Stimulated activated CD8-positive, alpha-beta memory T cell treated with anti-CD3 and anti-CD28 coated beads, Interleukin-15, amount 100 ng/mL, for 24 hours (primary cell): ENCODE data around the gene RFC5.
"Not testable (repeated sequence)": the region's sequence is repeated elsewhere in the genome, so short reads cannot be mapped to it uniquely, and the experiment has no call there.

Source experiments
- DNase-seq: peaks from one replicate; pipeline ENCODE4 v3.0.0-alpha.2; 2020; ENCODE audit warnings: low read depth

The RFC5 gene

DNA sequence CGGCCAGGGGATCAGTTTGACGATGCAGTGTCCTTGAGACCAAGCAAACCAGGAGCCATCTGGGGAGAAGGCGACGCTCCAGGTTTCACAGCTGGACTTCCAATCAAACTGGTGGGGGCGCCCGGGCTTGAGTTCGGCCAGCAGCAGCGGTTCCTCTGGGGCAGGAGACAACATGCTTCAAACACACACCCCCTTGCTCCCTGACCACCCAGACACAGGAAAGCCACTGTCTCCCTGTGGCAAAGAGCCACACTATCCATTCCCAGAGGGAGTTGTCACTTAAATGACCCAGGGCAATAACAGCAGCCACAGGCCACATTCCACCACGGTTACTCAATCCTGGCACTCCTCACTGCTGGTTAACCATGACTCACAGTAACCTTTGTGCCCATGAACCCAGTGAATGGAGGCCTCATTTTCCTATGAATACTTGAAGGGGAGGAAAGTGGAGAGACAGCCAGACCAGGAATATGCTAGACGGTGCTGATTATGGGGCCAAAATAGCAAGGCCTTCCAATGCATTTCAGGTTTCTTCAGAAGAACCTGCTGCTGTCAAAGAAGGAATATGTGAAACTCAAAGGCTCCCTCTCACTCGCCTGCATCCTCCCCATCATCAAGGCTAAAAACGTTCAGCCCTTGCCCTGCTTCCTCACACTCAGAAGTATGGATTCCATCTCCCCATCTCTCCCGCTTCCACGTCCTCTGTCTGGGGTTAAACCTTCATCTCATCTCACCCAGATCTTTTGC, 36.0 kb downstream of the RFC5 start:
- DNase-seq = no peak

DNA sequence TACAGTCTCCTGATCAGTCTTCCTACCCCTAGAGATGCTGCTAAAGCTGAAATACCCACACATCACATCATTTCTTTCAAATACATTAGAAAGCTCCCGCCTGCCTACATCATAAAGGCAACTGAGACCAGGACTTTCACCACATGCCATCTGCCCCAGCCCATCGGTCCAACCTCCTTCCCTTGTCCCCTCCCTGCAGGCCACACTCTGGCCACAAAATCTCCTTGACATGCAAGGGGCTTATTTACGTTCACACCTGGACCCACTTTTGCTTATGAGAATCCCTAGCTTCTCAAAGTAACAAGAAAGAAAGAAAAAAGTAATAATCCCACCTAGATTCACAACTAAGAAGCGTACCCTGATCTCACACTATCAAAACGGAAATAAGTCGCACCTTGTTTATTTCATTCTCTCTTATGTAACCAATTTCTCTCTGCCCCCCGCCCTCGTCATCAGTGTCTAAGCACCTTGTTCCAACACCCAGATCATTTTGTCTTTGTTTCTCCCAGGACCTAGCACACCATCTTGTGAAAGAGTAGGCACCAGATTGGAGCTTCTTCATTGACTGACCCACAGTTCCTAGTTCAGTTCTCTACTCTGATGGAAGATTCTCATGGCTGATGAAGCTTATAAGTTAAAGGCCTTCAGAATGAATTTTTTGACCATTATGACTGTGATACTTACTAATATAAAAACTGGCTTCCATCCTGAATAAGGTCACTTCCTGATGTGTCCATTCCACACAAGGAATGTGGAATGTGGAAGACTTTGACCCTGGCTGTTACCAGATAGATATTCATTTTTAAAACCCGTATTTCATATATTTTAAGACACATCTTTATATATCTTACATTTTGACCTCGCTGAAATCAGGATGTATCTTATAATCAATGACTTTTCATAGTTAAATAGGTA, 36.8 kb downstream of the RFC5 start:
- no peak for DNase-seq

DNA sequence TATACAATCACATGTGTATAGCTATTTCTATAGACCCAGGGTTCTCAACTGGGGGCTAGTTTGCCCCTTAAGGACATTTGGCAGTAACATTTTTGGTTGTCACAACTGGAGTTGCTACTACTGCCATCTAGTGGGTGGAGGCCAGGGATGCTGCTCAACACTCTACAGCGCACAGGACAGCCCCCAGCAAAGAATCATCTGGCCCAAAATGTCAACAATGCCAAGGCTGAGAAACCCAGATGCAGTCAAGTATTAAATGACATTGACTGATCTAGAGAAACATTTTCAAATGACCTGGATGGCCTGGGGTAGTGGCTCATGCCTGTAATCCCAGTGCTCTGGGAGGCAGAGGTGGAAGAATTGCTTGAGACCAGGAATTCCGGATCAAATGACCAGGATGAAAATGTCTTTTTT, 38.6 kb downstream of the RFC5 start:
- no peak for DNase-seq

DNA sequence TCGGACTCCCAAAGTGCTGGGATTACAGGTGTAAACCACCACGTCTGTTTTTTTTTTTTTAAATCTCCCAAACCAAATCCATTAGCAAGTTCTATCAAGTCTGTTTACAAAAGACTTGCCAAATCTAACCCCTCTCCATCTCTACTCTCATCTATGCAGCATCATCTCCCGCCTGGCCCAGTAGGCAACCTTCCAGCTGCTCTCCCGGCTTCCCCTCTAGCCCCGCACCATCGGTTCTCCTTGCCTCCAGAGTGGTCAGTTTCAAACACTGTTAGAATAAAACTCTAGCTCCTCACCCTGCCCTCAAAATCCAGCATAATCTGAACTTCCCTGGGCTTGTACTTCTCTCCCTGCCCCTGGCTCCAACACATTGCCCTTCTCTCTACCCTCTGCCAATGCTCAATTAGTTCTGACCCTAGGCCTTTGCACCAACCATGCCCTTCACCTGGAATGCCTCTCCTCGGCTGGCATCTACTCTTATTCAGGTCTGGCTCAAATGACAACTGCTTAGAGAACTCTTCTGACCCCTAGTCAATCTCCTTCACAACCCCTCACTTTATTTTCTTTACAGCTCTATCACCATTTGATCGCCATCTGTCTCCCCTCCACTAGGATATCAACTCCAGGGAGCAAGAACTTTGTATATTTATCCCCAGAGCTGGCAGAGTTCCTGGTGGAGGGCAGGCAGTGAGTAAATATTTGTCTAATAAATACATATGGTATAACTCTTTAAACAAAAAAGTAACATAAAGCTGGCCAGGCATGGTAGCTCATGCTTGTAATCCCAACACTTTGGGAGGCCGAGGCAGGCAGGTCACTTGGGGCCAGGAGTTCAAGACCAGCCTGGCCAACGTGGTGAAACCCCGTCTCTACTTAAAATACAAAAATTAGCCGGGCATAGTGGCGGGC, 39.6 kb downstream of the RFC5 start:
- DNase-seq = no peak

DNA sequence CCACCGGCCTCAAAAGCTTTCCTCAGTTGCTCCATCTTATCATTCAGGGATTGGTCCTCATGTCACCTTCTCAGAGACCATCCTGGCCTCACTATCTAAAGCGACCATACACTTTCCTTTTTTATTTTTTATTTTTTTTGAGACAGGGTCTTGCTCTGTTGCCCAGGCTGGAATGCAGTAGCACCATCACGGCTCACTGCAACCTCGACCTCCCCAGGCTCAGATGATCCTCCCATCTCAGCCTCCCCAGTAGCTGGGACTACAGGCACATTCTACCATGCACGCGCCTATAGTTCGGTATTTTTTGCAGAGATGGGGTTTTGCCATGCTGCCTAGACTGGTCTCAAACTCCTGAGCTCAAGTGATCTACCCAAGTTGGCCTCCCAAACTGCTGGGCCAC, 41.7 kb downstream of the RFC5 start:
- no peak for DNase-seq

DNA sequence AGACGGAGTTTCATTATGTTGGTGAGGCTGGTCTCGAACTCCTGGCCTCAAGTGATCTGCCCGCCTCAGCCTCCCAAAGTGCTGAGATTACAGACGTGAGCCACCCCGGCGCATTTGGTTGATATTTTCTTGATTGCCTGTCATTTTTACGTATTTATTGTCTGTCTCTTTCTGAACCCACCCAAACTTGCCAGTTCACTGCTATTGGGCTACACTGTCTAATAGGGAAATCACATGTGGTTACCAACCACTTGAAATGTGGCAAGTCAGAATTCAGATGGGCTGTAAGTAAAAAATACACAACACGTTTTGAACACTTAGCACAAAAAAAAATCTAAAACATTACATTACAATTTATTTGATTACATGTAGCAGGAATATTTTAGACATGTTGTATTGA, 42.4 kb downstream of the RFC5 start:
- DNase-seq = no peak

DNA sequence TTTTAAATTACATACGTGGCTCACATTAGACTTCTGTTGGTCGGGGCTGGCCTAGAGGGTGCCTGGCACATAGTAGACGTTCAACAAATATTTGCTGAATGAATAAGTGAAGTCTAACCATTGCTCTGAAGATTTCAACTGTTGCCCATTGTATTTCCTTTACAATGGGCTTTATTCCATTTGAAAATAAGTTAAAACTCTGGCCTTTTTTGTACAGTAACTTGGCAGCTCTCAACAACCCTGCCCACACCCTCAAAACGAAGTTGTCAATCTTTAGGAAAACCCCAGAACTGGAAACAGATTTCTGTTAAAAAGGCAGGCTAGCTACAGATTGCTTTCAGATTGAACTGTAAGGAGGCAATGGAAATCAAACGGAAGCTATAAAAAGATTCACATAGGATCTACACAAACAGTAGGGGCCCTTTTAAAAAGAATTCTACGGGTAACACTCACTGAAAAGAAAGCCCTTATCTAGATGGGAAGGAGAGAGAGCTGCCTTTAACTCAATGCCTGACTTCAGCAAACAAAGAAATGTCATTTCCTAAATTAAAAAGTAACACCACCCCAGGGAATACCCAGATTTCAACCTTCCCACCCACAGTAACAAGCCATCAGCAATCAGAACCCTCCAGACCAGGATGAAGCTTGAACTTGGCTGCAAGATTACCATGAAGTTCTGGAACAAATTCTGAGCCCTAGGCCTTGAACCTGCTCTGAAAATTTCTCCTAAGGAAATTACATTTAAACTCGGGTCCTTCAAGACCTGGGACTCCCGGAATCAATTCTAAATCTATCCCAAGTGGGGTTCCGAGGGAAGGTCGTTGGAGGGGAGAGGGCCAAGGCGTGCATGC, 43.1 kb downstream of the RFC5 start:
- no peak for DNase-seq

DNA sequence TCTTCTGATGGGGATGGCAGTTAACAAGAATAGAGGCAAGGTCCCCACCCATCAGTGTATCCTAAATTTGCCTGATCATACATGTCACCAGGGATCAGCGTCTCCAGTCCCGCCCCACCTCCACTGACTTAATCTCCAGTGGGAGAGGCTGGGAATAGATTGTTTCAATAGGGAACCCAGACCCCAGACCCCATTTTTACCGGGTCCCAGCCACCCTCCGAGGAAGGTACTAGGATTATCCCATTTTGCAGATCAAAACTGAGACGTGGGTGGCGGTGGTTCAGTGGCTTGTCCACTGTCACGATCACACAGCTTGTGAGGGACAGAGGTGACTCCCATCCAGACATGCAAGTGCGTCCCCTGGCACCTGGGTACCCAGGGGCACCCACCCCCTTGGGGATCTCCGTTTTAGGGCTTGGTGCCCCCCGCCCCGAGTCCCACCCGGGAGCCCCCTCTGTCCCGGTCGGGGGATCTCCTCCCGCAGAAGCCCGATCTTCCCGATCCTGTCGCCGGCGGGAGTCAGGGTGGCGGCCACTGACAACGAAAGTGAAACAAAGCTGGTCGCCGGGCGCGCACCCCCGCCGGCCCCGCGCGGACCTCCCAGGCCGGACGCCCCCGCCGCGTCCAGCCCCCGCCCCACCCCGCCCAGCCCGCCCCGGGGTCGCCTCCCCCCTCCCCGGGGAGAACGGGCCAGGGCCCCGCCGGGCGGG, 44.0 kb downstream of the RFC5 start:
- DNase-seq = no peak

DNA sequence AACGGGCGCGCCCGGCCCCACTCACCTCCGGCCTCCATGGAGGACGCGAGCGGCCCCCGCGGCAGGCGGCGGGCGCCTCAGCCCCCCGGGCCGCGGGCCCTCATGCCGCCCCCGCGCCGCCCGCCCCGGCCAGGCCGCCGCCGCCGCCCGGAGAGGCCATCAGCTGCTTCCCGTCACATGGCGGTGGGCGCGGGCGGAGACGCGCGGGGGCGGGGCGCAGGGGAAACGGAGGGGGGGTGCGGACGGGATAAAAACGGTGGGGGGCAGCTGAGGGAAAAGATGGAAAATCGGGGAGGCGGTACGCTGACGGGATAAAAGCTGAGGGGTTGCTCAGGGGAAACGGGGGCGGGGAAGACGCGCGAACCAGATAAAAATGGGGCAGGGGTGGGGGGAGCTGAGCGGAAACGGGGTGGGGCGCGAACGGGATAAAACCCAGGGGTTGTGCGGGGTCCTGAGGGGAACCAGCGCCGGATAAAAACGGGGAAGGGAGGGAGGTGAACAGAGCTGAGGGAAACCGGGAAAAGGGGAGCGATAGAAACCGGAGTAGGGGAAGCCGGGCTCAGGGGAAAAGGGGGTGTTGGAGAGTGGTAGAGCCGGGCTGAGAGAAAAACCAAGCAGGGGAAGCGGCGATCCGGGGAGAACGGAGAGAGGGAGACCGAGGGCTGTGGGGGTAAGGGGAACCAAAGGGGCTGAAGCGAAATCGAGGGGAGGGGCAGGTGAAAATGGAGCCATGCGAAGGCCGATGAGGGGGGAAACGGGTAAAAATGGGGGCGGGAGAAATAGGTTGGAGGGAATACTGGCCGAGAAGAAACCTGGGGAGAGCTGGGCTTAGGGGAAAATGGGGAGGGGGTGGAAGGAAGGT, 44.7 kb downstream of the RFC5 start, which contains the start of gene WSB2:
TSS of gene WSB2 (minus strand) at position 169 of the 862 bp plus-strand sequence. CDS start at position 38, 131 bp downstream.
- peak; percentile 40 for DNase-seq

DNA sequence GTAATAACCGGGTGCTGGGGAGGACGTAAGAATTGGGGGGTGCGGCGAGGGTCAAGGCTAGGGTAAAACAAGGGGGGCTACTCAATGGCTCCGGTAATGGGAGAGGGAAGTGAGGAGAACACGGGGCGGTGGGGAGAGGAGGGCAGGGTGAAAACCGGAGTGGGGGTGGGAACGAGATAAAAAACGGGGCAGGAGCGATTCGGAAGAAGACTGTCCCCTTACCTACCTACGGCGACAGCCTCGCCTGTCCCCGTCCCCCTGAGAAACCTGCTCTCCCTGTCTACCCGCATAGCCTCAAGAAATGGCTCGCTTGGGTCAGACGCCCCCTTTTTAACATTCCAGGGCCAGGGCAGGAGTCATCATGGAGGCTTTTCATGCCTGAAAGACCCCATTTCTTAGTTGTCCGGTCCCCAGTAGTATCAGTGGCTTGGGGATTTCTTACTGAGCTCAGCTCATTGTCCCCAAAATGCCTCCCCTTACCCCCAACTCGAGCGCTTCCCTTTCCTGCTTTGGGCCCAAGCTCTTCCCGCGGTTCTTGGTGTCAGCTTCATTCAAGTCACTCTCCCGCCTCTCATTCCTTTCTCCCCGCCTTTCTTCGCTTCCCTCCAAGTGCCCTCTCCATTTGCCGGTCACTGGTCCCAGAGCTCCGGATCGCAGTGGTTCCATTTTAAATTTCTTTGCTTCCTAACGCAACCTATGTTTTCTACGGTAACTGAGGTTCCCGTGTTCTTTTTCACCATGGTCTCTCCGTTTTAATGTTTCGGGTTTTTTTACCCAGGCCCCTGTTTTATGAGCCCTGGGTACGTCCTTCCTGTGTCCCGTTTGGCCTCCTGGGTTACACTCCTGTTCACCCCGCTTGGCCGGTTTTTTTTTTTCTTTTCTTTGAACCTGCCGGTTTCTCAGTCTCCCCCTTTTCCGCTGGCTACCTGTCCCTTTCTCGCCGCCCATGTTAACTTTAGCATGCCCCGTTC, 45.7 kb downstream of the RFC5 start:
- DNase-seq = no peak

DNA sequence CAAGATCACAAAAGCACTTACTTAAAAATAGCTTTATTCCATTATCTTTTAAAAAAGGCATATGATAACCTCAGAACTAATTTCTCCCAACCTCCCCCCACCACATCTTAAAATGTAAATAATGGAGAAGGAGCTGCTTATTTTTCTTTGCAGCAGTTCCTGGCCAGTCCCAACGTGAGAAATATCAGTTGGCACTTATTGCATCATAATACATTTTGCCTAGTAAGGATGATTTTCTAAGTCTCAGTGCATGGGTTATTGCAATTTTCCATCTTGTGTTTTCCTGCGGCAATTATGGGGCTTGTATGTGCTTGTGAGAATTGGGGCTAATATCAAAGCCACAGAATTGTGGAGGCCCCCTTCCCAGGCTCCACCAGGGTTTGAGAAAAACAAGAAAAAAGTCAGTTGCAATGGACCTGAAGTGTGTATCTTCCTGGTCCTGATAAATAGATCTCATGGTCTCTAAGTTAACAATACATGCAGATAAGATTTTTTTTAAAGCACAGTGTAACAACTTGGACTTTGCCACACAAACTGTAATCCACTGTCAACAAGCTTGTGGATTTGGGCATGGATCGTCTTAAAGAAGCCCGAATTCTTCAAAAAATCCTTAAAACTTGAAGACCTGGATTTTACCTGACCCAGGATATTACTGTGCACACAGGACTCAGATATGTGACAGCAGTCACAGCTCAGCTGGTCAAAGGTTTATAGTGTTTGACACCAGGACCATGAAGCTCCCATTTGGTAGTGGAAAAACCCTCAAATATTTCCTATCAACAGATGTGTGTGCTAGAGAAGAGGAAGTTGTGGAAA, 47.3 kb downstream of the RFC5 start:
- no peak for DNase-seq

DNA sequence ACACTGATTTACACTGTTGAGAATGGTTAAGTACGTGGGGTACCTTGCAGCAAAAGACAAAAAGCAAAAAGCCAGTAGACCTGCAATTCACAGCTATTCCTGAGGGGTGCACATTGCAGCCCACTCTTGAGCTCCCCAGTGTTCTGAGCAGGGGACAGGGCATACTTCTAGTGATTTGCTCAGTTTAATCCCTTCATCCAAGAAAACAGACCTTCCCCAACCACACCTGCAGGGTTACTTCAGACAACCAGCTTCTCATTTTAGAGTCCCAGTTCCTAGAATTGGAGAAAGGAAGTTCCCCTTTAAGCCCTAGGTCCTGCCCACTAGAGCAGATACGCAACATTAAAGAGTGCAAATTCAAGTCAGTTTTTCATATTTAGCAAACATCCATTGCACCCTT, 48.1 kb downstream of the RFC5 start:
- no peak for DNase-seq

DNA sequence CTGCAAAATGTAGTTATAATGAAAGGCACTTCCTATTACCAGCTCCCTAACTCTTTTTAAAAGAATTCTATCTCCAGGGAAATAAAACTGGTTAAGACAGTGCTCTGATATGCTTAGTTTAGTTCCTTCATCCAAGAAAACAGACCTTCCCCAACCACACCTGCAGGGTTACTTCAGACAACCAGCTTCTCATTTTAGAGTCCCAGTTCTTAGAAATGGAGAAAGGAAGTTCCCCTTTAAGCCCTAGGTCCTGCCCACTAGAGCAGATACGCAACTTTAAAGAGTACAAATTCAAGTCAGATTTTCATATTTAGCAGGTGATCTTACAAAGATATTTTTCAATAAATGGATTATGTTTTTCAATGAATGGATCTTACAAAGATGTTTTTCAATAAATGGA, 48.9 kb downstream of the RFC5 start:
- no peak for DNase-seq

DNA sequence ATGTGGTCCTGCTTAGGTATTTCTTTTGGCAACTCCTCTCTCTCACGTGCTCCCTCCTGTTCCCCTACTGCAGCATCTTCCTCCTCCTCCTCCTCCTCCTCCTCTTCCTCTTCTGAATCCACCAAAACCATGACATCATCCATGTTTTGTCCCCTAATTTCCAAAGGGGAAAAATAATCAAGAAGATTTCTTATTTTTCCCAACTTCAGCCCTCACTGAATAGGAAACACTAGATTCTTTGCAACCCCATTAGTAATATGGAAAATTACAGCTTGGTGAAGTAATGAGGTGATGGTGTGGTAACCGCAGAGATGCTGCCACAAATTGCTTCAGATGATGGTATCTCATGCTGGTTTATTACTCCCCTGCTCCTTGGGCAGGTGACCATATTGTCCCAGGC, 51.9 kb downstream of the RFC5 start:
- no peak for DNase-seq

DNA sequence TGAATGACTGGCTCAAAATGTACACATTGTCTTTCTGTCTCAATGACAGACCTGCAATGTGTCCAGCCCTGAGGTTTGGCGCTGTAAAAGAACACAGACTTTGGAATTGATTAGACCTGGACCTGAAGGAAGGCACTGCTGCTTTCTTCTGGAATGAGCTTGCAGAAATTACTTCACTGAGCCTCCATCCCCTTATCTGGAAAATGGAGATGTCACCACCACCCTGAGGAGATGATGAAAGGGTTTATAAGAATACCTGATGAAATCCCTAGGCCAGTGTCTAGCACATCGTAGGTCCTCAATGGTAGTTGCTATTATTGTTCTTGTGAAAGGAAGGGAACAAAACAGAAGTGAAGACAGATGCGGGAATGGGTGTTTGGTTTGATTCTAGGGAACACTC, 54.1 kb downstream of the RFC5 start:
- DNase-seq = no peak

DNA sequence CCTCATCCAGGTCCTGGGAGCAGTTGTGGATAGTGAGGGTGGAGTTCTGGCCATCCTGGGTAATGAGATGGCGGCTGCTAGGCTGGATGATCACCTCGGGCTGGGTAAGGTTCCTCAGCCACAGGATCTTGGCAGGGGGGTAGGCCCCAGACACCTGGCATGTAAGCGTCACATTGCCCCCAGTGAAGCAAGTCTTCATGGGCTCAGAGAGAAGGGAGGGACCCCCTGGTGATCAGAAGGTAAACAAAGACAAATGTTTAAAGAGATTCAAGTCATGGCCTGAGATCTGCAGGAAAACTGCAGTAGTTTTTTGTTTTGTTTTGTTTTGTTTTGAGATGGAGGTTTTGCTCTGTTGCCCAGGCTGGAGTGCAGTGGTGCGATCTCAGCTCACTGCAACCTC, 57.3 kb downstream of the RFC5 start:
- DNase-seq = no peak

DNA sequence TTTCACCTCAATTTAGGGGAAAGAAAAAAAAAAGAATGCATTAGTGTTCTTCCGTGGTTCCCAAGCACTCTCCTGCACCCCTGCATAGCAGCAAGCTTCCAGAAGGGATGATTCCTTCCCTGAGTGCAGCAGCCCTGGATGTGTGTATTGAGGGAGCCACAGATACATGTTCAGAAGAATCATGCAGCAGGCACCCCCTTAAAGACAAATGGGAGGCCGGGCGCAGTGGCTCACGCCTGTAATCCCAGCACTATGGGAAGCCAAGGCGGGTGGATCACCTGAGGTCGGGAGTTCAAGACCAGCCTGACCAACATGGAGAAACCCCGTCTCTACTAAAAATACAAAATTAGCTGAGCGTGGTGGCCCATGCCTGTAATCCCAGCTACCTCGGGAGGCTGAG, 65.0 kb downstream of the RFC5 start:
- not testable (repeated sequence) for DNase-seq
